ENCODE measurements around the gene TBC1D10A.
A peak's percentile ranks its signal among the peaks of the same experiment; 100 is the strongest.

Gene TBC1D10A

GRCh38 chr22:30262917-30263741 lies 63.6 kb downstream of the TBC1D10A start:
- peak; percentile 56 for DNase-seq

GRCh38 chr22:30262112-30262511 lies 64.6 kb downstream of the TBC1D10A start:
- no peak for DNase-seq

GRCh38 chr22:30261134-30261533 lies 65.6 kb downstream of the TBC1D10A start:
- peak; percentile 68 for DNase-seq

GRCh38 chr22:30260682-30261081 lies 66.1 kb downstream of the TBC1D10A start:
- no peak for DNase-seq

GRCh38 chr22:30260276-30260675 lies 66.5 kb downstream of the TBC1D10A start:
- DNase-seq: no peak

- no peak for DNase-seq
Measured at GRCh38 chr22:30254314-30254713, 72.4 kb downstream of the TBC1D10A start.

- peak; percentile 95 for DNase-seq
Measured at GRCh38 chr22:30253205-30253852, 73.4 kb downstream of the TBC1D10A start.

- DNase-seq: peak; percentile 26
Measured at GRCh38 chr22:30252411-30253204, 74.1 kb downstream of the TBC1D10A start.

GRCh38 chr22:30251711-30252110 lies 75.0 kb downstream of the TBC1D10A start:
- DNase-seq: peak; percentile 35

- no peak for DNase-seq
Measured at GRCh38 chr22:30250661-30251267, 76.0 kb downstream of the TBC1D10A start.

GRCh38 chr22:30250039-30250565 lies 76.6 kb downstream of the TBC1D10A start:
- no peak for DNase-seq

- no peak for DNase-seq
Measured at GRCh38 chr22:30249049-30250038, 77.4 kb downstream of the TBC1D10A start.

- no peak for DNase-seq
Measured at GRCh38 chr22:30248484-30248883, 78.3 kb downstream of the TBC1D10A start.

- DNase-seq: no peak
Measured at GRCh38 chr22:30247974-30248373, 78.8 kb downstream of the TBC1D10A start.

- no peak for DNase-seq
Measured at GRCh38 chr22:30247561-30247960, 79.2 kb downstream of the TBC1D10A start.

GRCh38 chr22:30246814-30247376 lies 79.8 kb downstream of the TBC1D10A start:
- DNase-seq: no peak

GRCh38 chr22:30245985-30246813 lies 80.5 kb downstream of the TBC1D10A start, which contains the start of gene LIF:
Gene LIF, minus strand, starts transcription at chr22:30246759. Its CDS starts 64 bp downstream, at chr22:30246695.
- DNase-seq: no peak

- DNase-seq: no peak
Measured at GRCh38 chr22:30245181-30245984, 81.4 kb downstream of the TBC1D10A start.

GRCh38 chr22:30244641-30245040 lies 82.1 kb downstream of the TBC1D10A start:
- no peak for DNase-seq

Data from SHP77 treated with DMSO at 0.1 percent for 48 hours (cell line).